C4-2B (cell line): ENCODE data around the gene SLC2A5.

ENCODE experiments used
- ZFX ChIP-seq: fragments of 450-650 bp; IDR thresholded peaks from 2 replicates; pipeline ENCODE4 v1.6.1; 2017
- TF ChIP-seq, protein P1 (sequence below): fragments of 450-650 bp; conservative IDR thresholded peaks from 2 replicates; pipeline ENCODE4 v1.5.1; 2017; ENCODE audit warnings: mild to moderate bottlenecking

DNA sequence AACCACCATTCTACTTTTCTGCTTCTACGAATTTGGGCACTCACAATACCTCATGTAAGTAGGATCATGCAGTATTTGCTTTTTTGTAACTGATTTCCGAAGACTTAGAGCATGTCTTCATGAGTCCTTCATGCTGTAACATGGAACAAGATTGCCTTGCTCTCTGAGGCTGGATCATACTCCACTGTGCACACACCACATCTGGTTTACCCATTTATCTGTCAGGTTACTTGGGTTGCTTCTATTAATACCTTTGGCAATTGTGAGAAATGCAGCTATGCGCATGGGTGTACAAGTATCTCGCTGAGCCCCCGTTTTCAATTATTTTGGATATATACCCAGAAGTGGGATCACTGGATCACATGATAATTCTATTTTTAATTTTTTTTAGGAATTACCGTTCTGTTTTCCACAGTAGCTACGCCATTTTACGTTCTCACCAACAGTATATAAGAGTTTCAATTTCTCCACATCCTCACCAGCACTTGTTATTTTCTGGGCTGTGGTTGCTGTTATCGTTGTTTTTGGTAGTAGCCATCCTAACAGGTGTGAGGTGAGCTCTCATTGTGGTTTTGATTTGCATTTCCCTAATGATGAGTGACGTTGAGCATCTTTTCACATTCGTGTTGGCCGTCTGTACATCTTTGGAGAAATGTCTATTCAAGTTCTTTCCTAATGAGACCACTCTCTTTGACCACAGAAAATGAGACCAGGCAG lies 10.7 kb upstream of the SLC2A5 start:
- TF ChIP-seq, protein P1, sequence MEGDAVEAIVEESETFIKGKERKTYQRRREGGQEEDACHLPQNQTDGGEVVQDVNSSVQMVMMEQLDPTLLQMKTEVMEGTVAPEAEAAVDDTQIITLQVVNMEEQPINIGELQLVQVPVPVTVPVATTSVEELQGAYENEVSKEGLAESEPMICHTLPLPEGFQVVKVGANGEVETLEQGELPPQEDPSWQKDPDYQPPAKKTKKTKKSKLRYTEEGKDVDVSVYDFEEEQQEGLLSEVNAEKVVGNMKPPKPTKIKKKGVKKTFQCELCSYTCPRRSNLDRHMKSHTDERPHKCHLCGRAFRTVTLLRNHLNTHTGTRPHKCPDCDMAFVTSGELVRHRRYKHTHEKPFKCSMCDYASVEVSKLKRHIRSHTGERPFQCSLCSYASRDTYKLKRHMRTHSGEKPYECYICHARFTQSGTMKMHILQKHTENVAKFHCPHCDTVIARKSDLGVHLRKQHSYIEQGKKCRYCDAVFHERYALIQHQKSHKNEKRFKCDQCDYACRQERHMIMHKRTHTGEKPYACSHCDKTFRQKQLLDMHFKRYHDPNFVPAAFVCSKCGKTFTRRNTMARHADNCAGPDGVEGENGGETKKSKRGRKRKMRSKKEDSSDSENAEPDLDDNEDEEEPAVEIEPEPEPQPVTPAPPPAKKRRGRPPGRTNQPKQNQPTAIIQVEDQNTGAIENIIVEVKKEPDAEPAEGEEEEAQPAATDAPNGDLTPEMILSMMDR = no peak
- TF ChIP-seq ZFX = no peak
